T-cell (primary cell): ENCODE results near the gene MYF5. TPM values are rescaled to one million over a fixed set of nuclear protein-coding genes. Genes with fewer than 3 reads are reported as not detected.

Source experiments
- ATAC-seq, 4 experiments: fragments of 200-7000 bp in 3 of 4; fragments of 150-1000 bp in 1 of 4; cut with Tn5 transposase; replicated peaks in 1 of 4; 1 replicate in 3 of 4; 2 replicates in 1 of 4; pipeline ENCODE4 v1.10.0; 2021; ENCODE audit warnings: moderate library complexity in 3 of 4, mild to moderate bottlenecking in 2 of 4, moderate number of reproducible peaks in 1 of 4
- CTCF ChIA-PET, 2 donors: fragments of 300-600 bp; sonication (Branson Sonifier 250); formaldehyde crosslinking; loops; one replicate each; lab custom pipeline; 2022; ENCODE audit warnings: antibody characterized with exemption in 2 of 2; lab: Charles Lee
- POLR2A ChIA-PET, 2 donors: fragments of 300-600 bp; sonication (Branson Sonifier 250); formaldehyde crosslinking; loops; one replicate each; lab custom pipeline; 2022; ENCODE audit warnings: antibody characterized with exemption in 2 of 2; lab: Charles Lee
- DNase-seq, 35 experiments: peaks; one replicate each; pipeline versions ENCODE4 v3.0.0 to v3.0.0-alpha.2; 2013 to 2023
- H3K27ac ChIP-seq: one replicate; pipeline ENCODE4 v1.5.1; 2013; ENCODE audit warnings: low read length
- H3K27me3 ChIP-seq, 2 experiments: replicated peaks in 1 of 2; 1 replicate in 1 of 2; 2 replicates in 1 of 2; pipeline versions ENCODE4 v1.6.1 to v1.7.0; 2013; ENCODE audit warnings: low read length in 1 of 2, mixed read lengths in 1 of 2; ENCODE audit not compliant: control insufficient read depth in 2 of 2, insufficient read depth in 2 of 2; ENCODE audit errors: extremely low read depth in 1 of 2
- H3K36me3 ChIP-seq, 2 donors: 1 replicate in 1 of 2; 2 replicates in 1 of 2; pipeline versions ENCODE4 v1.6.1 to v1.7.0; 2013; ENCODE audit warnings: low read length in 1 of 2; ENCODE audit not compliant: control insufficient read depth in 2 of 2, insufficient read depth in 1 of 2; ENCODE audit errors: extremely low read depth in 1 of 2
- H3K4me1 ChIP-seq, 2 experiments: 1 replicate in 1 of 2; 2 replicates in 1 of 2; pipeline versions ENCODE4 v1.6.1 to v1.7.0; 2013; ENCODE audit warnings: low read length in 2 of 2, mixed read lengths in 1 of 2; ENCODE audit not compliant: insufficient read depth in 2 of 2, control insufficient read depth in 1 of 2; ENCODE audit errors: extremely low read depth in 1 of 2
- H3K4me3 ChIP-seq, 2 donors: 1 replicate in 1 of 2; 2 replicates in 1 of 2; pipeline versions ENCODE4 v1.5.1 to v1.7.0; 2013; ENCODE audit warnings: mild to moderate bottlenecking in 2 of 2, low read length in 1 of 2, moderate library complexity in 1 of 2; ENCODE audit not compliant: control insufficient read depth in 1 of 2; ENCODE audit errors: extremely low read depth in 1 of 2
- H3K9me3 ChIP-seq: 2 replicates; pipeline ENCODE4 v1.7.0; 2013
- H3K27ac Mint-ChIP-seq, 2 donors: one replicate each; pipeline ENCODE4 v1.8.0; 2020 to 2021; ENCODE audit warnings: mild to moderate bottlenecking in 2 of 2, mixed read lengths in 2 of 2
- H3K27me3 Mint-ChIP-seq, 2 donors: one replicate each; pipeline ENCODE4 v1.8.0; 2021 to 2022; ENCODE audit warnings: mixed read lengths in 2 of 2
- H3K36me3 Mint-ChIP-seq: one replicate; pipeline ENCODE4 v1.8.0; 2021; ENCODE audit warnings: mixed read lengths
- H3K4me1 Mint-ChIP-seq, 3 donors: one replicate each; pipeline ENCODE4 v1.8.0; 2020 to 2022; ENCODE audit warnings: mixed read lengths in 3 of 3, mild to moderate bottlenecking in 1 of 3
- H3K4me3 Mint-ChIP-seq, 3 donors: one replicate each; pipeline ENCODE4 v1.8.0; 2020 to 2022; ENCODE audit warnings: mild to moderate bottlenecking in 3 of 3, mixed read lengths in 3 of 3, moderate library complexity in 3 of 3
- H3K9me3 Mint-ChIP-seq, 3 donors: one replicate each; pipeline ENCODE4 v1.8.0; 2020 to 2022; ENCODE audit warnings: mixed read lengths in 3 of 3
- WGBS: methylation state at CpG from one replicate; pipeline ENCODE4 v1.1.5; 2013; ENCODE audit warnings: missing lambda C conversion rate; ENCODE audit not compliant: insufficient coverage; 5-methylcytosine and 5-hydroxymethylcytosine counted together
- total RNA-seq, 35 experiments: library from RNA in 6 of 35; stranded (reverse) in 6 of 35; fragments of 120-200 nt in 1 of 35; gene quantifications; one replicate each; pipeline versions ENCODE4 v1.2.1 to v1.2.4 and lab custom pipeline; 2013 to 2026

MYF5 gene
- total RNA-seq, 5 donors from 2014 or later (not counting 1 experiment from before 2014, with no cell fraction given), result not detected

- no peaks in the 10 kb centered on the region for H3K4me1 Mint-ChIP-seq
- POLR2A ChIA-PET, result no interaction called here
Measured at GRCh38 chr12:80697270-80697887, 19.3 kb upstream of the MYF5 start.

GRCh38 chr12:80698256-80698655, 18.5 kb upstream of the MYF5 start:
- ChIA-PET CTCF (no interaction called here), POLR2A (no interaction called here)
- no peak overlapping the region for H3K27ac ChIP-seq
- no peak for ATAC-seq
- WGBS, result 82% methylated on average over 5 of the region's 7 CpGs
- Mint-ChIP-seq H3K36me3 (no peaks in the 10 kb centered on the region), H3K9me3 (peaks cover 0 to 5% (median 2%) of the 10 kb centered on the region in 3 donors), H3K4me3 (no peak overlapping the region), H3K4me1 (no peaks in the 10 kb centered on the region), H3K27ac (no peak overlapping the region), H3K27me3 (no peaks in the 10 kb centered on the region)
- no peak overlapping the region for H3K4me3 ChIP-seq
- no peaks in the 10 kb centered on the region for H3K36me3 ChIP-seq
- no peak for DNase-seq
- H3K4me1 ChIP-seq, result no peaks in the 10 kb centered on the region
- H3K27me3 ChIP-seq, result no peaks in the 10 kb centered on the region
- no peaks in the 10 kb centered on the region for H3K9me3 ChIP-seq

More at GRCh38 chr12:80697270-80697887, 19.3 kb upstream of the MYF5 start:
- Histone ChIP-seq H3K27me3 (no peaks in the 10 kb centered on the region), H3K4me1 (no peaks in the 10 kb centered on the region), H3K27ac (no peak overlapping the region), H3K9me3 (no peaks in the 10 kb centered on the region), H3K36me3 (no peaks in the 10 kb centered on the region), H3K4me3 (no peak overlapping the region)
- no peak overlapping the region for H3K4me3 Mint-ChIP-seq
- peaks cover 0 to 5% (median 0%) of the 10 kb centered on the region in 3 donors for H3K9me3 Mint-ChIP-seq
- CTCF ChIA-PET, result no interaction called here
- no peaks in the 10 kb centered on the region for H3K36me3 Mint-ChIP-seq
- WGBS, result no CpG with 5 or more reads among the region's 2 CpGs
- no peaks in the 10 kb centered on the region for H3K27me3 Mint-ChIP-seq
- ATAC-seq, result no peak
- H3K27ac Mint-ChIP-seq, result no peak overlapping the region
- DNase-seq, result no peak

GRCh38 chr12:80698847-80699542, 17.7 kb upstream of the MYF5 start:
- DNase-seq, result no peak
- H3K9me3 Mint-ChIP-seq, result peaks cover 0 to 5% (median 5%) of the 10 kb centered on the region in 3 donors
- WGBS, result 45% methylated on average over 2 of the region's 7 CpGs
- no peak overlapping the region for H3K4me3 Mint-ChIP-seq
- Histone ChIP-seq H3K36me3 (no peaks in the 10 kb centered on the region), H3K4me3 (no peak overlapping the region), H3K4me1 (no peaks in the 10 kb centered on the region), H3K9me3 (no peaks in the 10 kb centered on the region), H3K27me3 (no peaks in the 10 kb centered on the region), H3K27ac (no peak overlapping the region)
- no peak for ATAC-seq
- no peaks in the 10 kb centered on the region for H3K36me3 Mint-ChIP-seq
- no peak overlapping the region for H3K27ac Mint-ChIP-seq
- no peaks in the 10 kb centered on the region for H3K27me3 Mint-ChIP-seq
- H3K4me1 Mint-ChIP-seq, result no peaks in the 10 kb centered on the region
- CTCF ChIA-PET, result no interaction called here
- POLR2A ChIA-PET, result no interaction called here

DNA sequence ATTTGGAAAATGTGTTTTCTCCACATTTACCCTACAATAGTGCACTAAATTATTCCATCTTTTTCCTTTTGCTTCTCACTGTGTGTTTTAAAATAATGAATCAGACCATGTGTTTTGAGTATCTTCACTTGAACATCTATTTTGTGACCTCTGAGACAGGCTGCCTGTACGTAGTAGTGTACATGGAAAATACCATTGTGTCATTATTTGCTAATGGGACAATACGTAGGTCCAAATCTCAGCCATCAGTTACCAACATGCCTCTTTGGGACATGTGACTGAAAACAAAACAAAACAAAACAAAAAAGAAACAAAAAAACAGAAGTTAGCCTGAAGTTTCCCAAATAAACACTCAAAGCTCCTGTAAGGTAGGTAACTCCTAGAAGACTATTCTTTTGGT, 16.4 kb upstream of the MYF5 start:
- H3K9me3 Mint-ChIP-seq, result peaks cover 0 to 5% (median 3%) of the 10 kb centered on the region in 3 donors
- H3K4me3 Mint-ChIP-seq, result no peak overlapping the region
- no peak overlapping the region for H3K27ac Mint-ChIP-seq
- WGBS, result no CpG with 5 or more reads among the region's 2 CpGs
- Histone ChIP-seq H3K27ac (no peak overlapping the region), H3K27me3 (no peaks in the 10 kb centered on the region), H3K4me1 (no peaks in the 10 kb centered on the region), H3K4me3 (no peak overlapping the region), H3K36me3 (no peaks in the 10 kb centered on the region), H3K9me3 (no peaks in the 10 kb centered on the region)
- ATAC-seq, result no peak
- ChIA-PET POLR2A (no interaction called here), CTCF (no interaction called here)
- no peaks in the 10 kb centered on the region for H3K4me1 Mint-ChIP-seq
- no peaks in the 10 kb centered on the region for H3K27me3 Mint-ChIP-seq
- no peak for DNase-seq
- H3K36me3 Mint-ChIP-seq, result no peaks in the 10 kb centered on the region

- WGBS, result no CpG with 5 or more reads among the region's 2 CpGs
- no peaks in the 10 kb centered on the region for H3K9me3 ChIP-seq
- no peak overlapping the region for H3K4me3 ChIP-seq
- ChIA-PET POLR2A (no interaction called here), CTCF (no interaction called here)
- no peak overlapping the region for H3K27ac Mint-ChIP-seq
- no peaks in the 10 kb centered on the region for H3K27me3 Mint-ChIP-seq
- no peak overlapping the region for H3K27ac ChIP-seq
- no peaks in the 10 kb centered on the region for H3K36me3 ChIP-seq
- no peaks in the 10 kb centered on the region for H3K4me1 Mint-ChIP-seq
- DNase-seq, result no peak
- peaks cover 0 to 5% (median 2%) of the 10 kb centered on the region in 3 donors for H3K9me3 Mint-ChIP-seq
- ATAC-seq, result no peak
- H3K36me3 Mint-ChIP-seq, result no peaks in the 10 kb centered on the region
- H3K4me1 ChIP-seq, result no peaks in the 10 kb centered on the region
- peaks cover 0 to 2% of the 10 kb centered on the region in 2 experiments for H3K27me3 ChIP-seq
- H3K4me3 Mint-ChIP-seq, result no peak overlapping the region
Measured at GRCh38 chr12:80701388-80701787, 15.3 kb upstream of the MYF5 start.

DNA sequence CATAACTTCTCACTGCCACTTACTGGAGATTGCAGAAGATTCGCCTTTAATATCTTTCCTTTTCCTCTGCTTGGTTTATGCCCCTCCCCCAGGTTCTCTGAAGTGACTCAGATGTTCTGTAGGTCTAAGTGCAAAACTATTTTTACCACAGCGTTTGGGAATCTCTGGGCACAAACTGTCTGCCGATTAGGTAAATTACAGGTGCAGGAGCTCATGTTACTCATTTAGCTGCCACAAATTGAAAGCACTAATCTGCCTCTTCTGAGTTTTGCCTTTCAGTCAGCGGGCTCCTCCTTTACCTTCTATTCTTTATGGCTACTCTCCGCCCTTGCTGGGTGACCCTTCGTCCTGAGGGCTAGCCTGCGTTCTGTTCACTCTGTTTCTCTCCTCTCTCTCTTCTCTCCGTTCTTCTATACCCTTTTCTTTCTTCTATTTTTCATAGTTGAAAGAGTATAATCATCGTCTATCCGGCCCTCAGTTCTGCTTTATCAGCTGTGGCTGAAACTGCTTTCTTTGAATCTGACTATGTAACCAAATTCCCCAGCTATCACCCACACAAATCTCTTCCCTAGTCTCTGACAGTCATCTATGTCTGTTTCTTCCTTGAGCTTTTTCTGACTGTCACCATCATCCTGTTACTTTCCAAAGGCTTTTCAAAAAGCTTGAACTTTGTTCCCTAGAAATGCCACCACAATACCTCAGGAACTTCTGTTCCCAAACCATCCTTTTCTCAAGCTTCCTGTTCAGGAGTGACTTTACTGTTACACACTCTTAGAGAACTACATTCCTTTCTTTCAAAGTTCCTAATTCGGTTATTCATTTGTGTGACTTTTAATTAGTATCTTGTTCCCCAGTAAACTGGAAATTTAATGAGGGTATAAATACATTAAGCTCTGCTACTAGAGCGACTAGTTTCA, 13.6 kb upstream of the MYF5 start:
- Mint-ChIP-seq H3K27me3 (peaks cover 10 to 12% of the 10 kb centered on the region in 2 donors), H3K36me3 (no peaks in the 10 kb centered on the region), H3K4me3 (no peak overlapping the region), H3K9me3 (peaks cover 0 to 5% (median 2%) of the 10 kb centered on the region in 3 donors), H3K27ac (no peak overlapping the region), H3K4me1 (no peaks in the 10 kb centered on the region)
- ChIA-PET CTCF (no interaction called here), POLR2A (interaction anchor here in 1 of 2 donors (0.6 kb wide), 1 partner anchor 25 kb away, joined by 3 read pairs; no protein-coding TSS in a partner anchor)
- ATAC-seq (no peak), DNase-seq (no peak)
- no peaks in the 10 kb centered on the region for H3K4me1 ChIP-seq
- no peak overlapping the region for H3K4me3 ChIP-seq
- H3K27me3 ChIP-seq, result peaks cover 5 to 6% of the 10 kb centered on the region in 2 experiments
- WGBS, result 50% methylated on average over 3 of the region's 12 CpGs
- H3K36me3 ChIP-seq, result no peaks in the 10 kb centered on the region
- no peak overlapping the region for H3K27ac ChIP-seq
- no peaks in the 10 kb centered on the region for H3K9me3 ChIP-seq
